Measurements from ENCODE around the gene PSMD12.
"Not testable (repeated sequence)": the region's sequence is repeated elsewhere in the genome, so short reads cannot be mapped to it uniquely, and the experiment has no call there.

Gene PSMD12

GRCh38 chr17:67353161-67353560 is 13.2 kb downstream of the PSMD12 start:
- DNase-seq: no peak

- no peak for DNase-seq
Observed at GRCh38 chr17:67349420-67349819, 17.0 kb downstream of the PSMD12 start.

- DNase-seq: no peak
Observed at GRCh38 chr17:67347826-67348225, 18.6 kb downstream of the PSMD12 start.

GRCh38 chr17:67343237-67343636 is 23.1 kb downstream of the PSMD12 start:
- DNase-seq: no peak

- not testable (repeated sequence) for DNase-seq
Observed at GRCh38 chr17:67338353-67338752, 28.0 kb downstream of the PSMD12 start.

GRCh38 chr17:67336859-67337258 is 29.5 kb downstream of the PSMD12 start:
- DNase-seq: no peak

GRCh38 chr17:67335245-67335835 is 31.0 kb downstream of the PSMD12 start:
- no peak for DNase-seq

GRCh38 chr17:67332162-67332508 is 34.2 kb downstream of the PSMD12 start:
- DNase-seq: not testable (repeated sequence)

GRCh38 chr17:67331381-67332161 is 34.8 kb downstream of the PSMD12 start:
- DNase-seq: not testable (repeated sequence)

GRCh38 chr17:67328026-67328425 is 38.4 kb downstream of the PSMD12 start:
- no peak for DNase-seq

GRCh38 chr17:67326959-67327745 is 39.2 kb downstream of the PSMD12 start:
- not testable (repeated sequence) for DNase-seq

- no peak for DNase-seq
Observed at GRCh38 chr17:67326440-67326839, 39.9 kb downstream of the PSMD12 start.

- DNase-seq: no peak
Observed at GRCh38 chr17:67324330-67324729, 42.0 kb downstream of the PSMD12 start.

- no peak for DNase-seq
Observed at GRCh38 chr17:67323445-67323844, 42.9 kb downstream of the PSMD12 start.

- no peak for DNase-seq
Observed at GRCh38 chr17:67322042-67322787, 44.2 kb downstream of the PSMD12 start.

- not testable (repeated sequence) for DNase-seq
Observed at GRCh38 chr17:67321486-67321885, 44.9 kb downstream of the PSMD12 start.

GRCh38 chr17:67316781-67317180 is 49.6 kb downstream of the PSMD12 start:
- DNase-seq: no peak

- DNase-seq: no peak
Observed at GRCh38 chr17:67315865-67316264, 50.5 kb downstream of the PSMD12 start.

GRCh38 chr17:67312265-67312664 is 54.1 kb downstream of the PSMD12 start:
- DNase-seq: no peak

- DNase-seq: no peak
Observed at GRCh38 chr17:67311575-67311974, 54.8 kb downstream of the PSMD12 start.

- DNase-seq: no peak
Observed at GRCh38 chr17:67310406-67310805, 56.0 kb downstream of the PSMD12 start.

GRCh38 chr17:67305446-67306235 is 60.7 kb downstream of the PSMD12 start:
- DNase-seq: not testable (repeated sequence)
